Measurements from ENCODE around the gene TAS2R50. TPM values are rescaled to one million over a fixed set of nuclear protein-coding genes. Genes with fewer than 3 reads are reported as not detected.
A peak's percentile ranks its signal among the peaks of the same experiment; 100 is the strongest.

TAS2R50 gene
- total RNA-seq, 1 donor from 2014 or later = 7.2 TPM

- no peak for DNase-seq (ENCODE audit: low spot score)
Measured at GRCh38 chr12:10952645-10953044, 34.1 kb downstream of the TAS2R50 start.

- DNase-seq (ENCODE audit: low spot score) = no peak
Measured at GRCh38 chr12:10943167-10943566, 43.5 kb downstream of the TAS2R50 start.

GRCh38 chr12:10941916-10942607 lies 44.6 kb downstream of the TAS2R50 start:
- peak; percentile 74 for DNase-seq (ENCODE audit: low spot score)

DNA sequence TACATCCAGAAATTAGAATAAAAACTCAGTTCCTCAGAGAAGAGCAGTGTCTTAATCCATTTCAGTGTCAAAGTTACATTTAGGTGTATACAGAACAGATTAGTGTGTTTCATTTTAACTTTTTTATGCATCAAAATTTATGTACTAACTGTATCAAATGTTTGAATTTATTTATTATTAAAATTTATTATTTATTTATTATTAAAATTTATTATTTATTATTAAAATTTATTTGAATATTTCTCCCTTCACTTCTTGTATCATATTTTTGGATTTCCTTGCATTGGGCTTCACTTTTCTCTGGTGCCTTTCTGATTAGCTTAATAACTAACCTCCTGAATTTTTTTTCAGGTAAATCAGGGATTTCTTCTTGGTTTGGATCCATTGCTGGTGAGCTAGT lies 45.3 kb downstream of the TAS2R50 start:
- DNase-seq (ENCODE audit: low spot score) = no peak

GRCh38 chr12:10940389-10940788 lies 46.3 kb downstream of the TAS2R50 start:
- no peak for DNase-seq (ENCODE audit: low spot score)

DNA sequence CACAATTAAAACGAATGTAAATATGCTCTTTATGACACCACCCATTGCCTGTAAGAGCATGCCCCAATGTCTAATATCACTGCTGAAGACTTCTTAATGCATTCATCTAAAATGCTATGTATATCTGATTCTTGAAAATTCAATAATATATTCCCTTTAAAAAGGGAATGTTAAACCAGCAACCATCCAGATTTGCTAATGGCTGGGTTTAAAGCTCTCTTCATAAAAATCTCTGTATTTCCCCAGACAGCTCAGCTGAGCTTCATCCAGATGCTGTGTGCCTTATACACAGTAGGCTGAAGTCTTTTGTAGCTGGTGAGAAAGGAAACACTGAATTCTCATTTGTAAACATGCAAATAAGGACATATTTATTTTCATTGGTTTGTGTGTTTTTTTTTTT lies 47.5 kb downstream of the TAS2R50 start, which contains the start of gene TAS2R14:
Gene TAS2R14, minus strand, starts transcription at position 101 of the 400 bp plus-strand sequence. Its CDS starts 56 bp downstream, at position 45.
- no peak for DNase-seq (ENCODE audit: low spot score)

- DNase-seq (ENCODE audit: low spot score) = no peak
Measured at GRCh38 chr12:10936506-10936905, 50.2 kb downstream of the TAS2R50 start.

Other genes with a start within 250 kb of the TAS2R50 start
- not detected for gene TAS2R7, start 184.3 kb downstream of the TAS2R50 start, total RNA-seq
- gene TAS2R8, start 179.6 kb downstream of the TAS2R50 start, total RNA-seq = not detected
- gene TAS2R9, start 176.7 kb downstream of the TAS2R50 start, total RNA-seq = not detected
- gene TAS2R10, start 160.6 kb downstream of the TAS2R50 start, total RNA-seq = 0.62 TPM
- 7.3 TPM for gene PRR4, start 137.4 kb downstream of the TAS2R50 start, total RNA-seq
- 47.6 TPM for gene PRH1, start 102.7 kb downstream of the TAS2R50 start, total RNA-seq
- gene TAS2R13, start 77.3 kb downstream of the TAS2R50 start, total RNA-seq = 7.9 TPM
- gene PRH2, start 57.7 kb downstream of the TAS2R50 start, total RNA-seq = not detected
- 8.0 TPM for gene TAS2R14, start 47.6 kb downstream of the TAS2R50 start, total RNA-seq
- 6.1 TPM for gene TAS2R20, start 11.4 kb upstream of the TAS2R50 start, total RNA-seq
- gene TAS2R19, start 35.7 kb upstream of the TAS2R50 start, total RNA-seq = 14.2 TPM
- gene TAS2R31, start 44.5 kb upstream of the TAS2R50 start, total RNA-seq = 12.2 TPM
- 5.4 TPM for gene TAS2R46, start 75.4 kb upstream of the TAS2R50 start, total RNA-seq
- 3.0 TPM for gene TAS2R43, start 105.4 kb upstream of the TAS2R50 start, total RNA-seq
- gene TAS2R30, start 147.7 kb upstream of the TAS2R50 start, total RNA-seq = 11.8 TPM
- 7.7 TPM for gene SMIM10L1, start 184.3 kb upstream of the TAS2R50 start, total RNA-seq
- gene TAS2R42, start 200.0 kb upstream of the TAS2R50 start, total RNA-seq = not detected

Data from ureter (tissue), 1 donor.